Astrocyte (in vitro differentiated cells and primary cell): Measurements from ENCODE around the gene POLR2F. TPM values are rescaled to one million over a fixed set of nuclear protein-coding genes. Genes with fewer than 3 reads are reported as not detected.

Experiments
- DNase-seq: peaks from one replicate; pipeline ENCODE4 v3.0.0-alpha.2; 2010; ENCODE audit warnings: low read depth
- FAIRE-seq: peaks from 2 replicates; lab custom pipeline; 2011; peaks lifted over from hg19 to GRCh38; lab: Jason Lieb, UNC
- H2AFZ ChIP-seq: 2 replicates; pipeline ENCODE4 v1.6.0; 2012; ENCODE audit warnings: low read depth, low read length, inconsistent platforms
- H3K27ac ChIP-seq: 2 replicates; pipeline ENCODE4 v1.5.1; 2011; ENCODE audit warnings: low read depth, low read length, inconsistent platforms
- H3K27me3 ChIP-seq: 2 replicates; pipeline ENCODE4 v1.6.0; 2011; ENCODE audit warnings: low read length, inconsistent platforms; ENCODE audit not compliant: insufficient read depth
- H3K36me3 ChIP-seq: 2 replicates; pipeline ENCODE4 v1.5.1; 2011; ENCODE audit warnings: low read length, inconsistent platforms; ENCODE audit not compliant: insufficient read depth
- H3K4me1 ChIP-seq: 2 replicates; pipeline ENCODE4 v1.5.1; 2011; ENCODE audit warnings: low read length, inconsistent platforms; ENCODE audit not compliant: insufficient read depth
- H3K4me2 ChIP-seq: 2 replicates; pipeline ENCODE4 v1.6.0; 2012; ENCODE audit warnings: low read length, inconsistent platforms
- H3K4me3 ChIP-seq: 2 replicates; pipeline ENCODE4 v1.5.1; 2011; ENCODE audit warnings: low read depth, mild to moderate bottlenecking, low read length, inconsistent platforms; ENCODE audit not compliant: insufficient read depth
- H3K79me2 ChIP-seq: 2 replicates; pipeline ENCODE4 v1.6.0; 2012; ENCODE audit warnings: mild to moderate bottlenecking, low read length, inconsistent platforms; ENCODE audit not compliant: insufficient read depth
- H3K9ac ChIP-seq: 2 replicates; pipeline ENCODE4 v1.6.0; 2012; ENCODE audit warnings: mild to moderate bottlenecking, low read length, inconsistent platforms
- H3K9me3 ChIP-seq: 2 replicates; pipeline ENCODE4 v1.5.1; 2012; ENCODE audit warnings: low read depth, mild to moderate bottlenecking, low read length, inconsistent platforms; ENCODE audit not compliant: insufficient read depth
- H4K20me1 ChIP-seq: 2 replicates; pipeline ENCODE4 v1.6.0; 2012; ENCODE audit warnings: low read length, inconsistent platforms; ENCODE audit not compliant: insufficient read depth
- H3K27ac Mint-ChIP-seq: one replicate; pipeline ENCODE4 v1.8.0; 2021; ENCODE audit warnings: mild to moderate bottlenecking, mixed read lengths; ENCODE audit not compliant: unreplicated experiment
- H3K27me3 Mint-ChIP-seq: one replicate; pipeline ENCODE4 v1.8.0; 2021; ENCODE audit warnings: low read depth, mixed read lengths; ENCODE audit not compliant: unreplicated experiment
- H3K36me3 Mint-ChIP-seq: one replicate; pipeline ENCODE4 v1.8.0; 2021; ENCODE audit warnings: low read depth, mixed read lengths; ENCODE audit not compliant: unreplicated experiment
- H3K4me1 Mint-ChIP-seq: one replicate; pipeline ENCODE4 v1.8.0; 2021; ENCODE audit warnings: low read depth, mixed read lengths; ENCODE audit not compliant: unreplicated experiment
- H3K4me3 Mint-ChIP-seq: one replicate; pipeline ENCODE4 v1.8.0; 2021; ENCODE audit warnings: mild to moderate bottlenecking, moderate library complexity, mixed read lengths; ENCODE audit not compliant: unreplicated experiment
- H3K9me3 Mint-ChIP-seq: one replicate; pipeline ENCODE4 v1.8.0; 2021; ENCODE audit warnings: mild to moderate bottlenecking, mixed read lengths; ENCODE audit not compliant: unreplicated experiment
- EZH2 ChIP-seq: IDR thresholded peaks from 2 replicates; pipeline ENCODE4 v1.6.1; 2012; ENCODE audit warnings: mild to moderate bottlenecking, low read length, inconsistent platforms; ENCODE audit not compliant: insufficient read depth
- total RNA-seq: library from RNA; stranded (reverse); gene quantifications from 2 replicates; pipeline ENCODE4 v1.2.1, GENCODE V29; 2021
- TF ChIP-seq, protein P1 (sequence below): IDR thresholded peaks from 2 replicates; pipeline ENCODE4 v1.5.1; 2011; ENCODE audit warnings: low read depth, mild to moderate bottlenecking, inconsistent platforms, low read length, moderate library complexity; ENCODE audit not compliant: insufficient read depth

Gene POLR2F
- total RNA-seq, 1 donor from 2014 or later, result 149 TPM

DNA sequence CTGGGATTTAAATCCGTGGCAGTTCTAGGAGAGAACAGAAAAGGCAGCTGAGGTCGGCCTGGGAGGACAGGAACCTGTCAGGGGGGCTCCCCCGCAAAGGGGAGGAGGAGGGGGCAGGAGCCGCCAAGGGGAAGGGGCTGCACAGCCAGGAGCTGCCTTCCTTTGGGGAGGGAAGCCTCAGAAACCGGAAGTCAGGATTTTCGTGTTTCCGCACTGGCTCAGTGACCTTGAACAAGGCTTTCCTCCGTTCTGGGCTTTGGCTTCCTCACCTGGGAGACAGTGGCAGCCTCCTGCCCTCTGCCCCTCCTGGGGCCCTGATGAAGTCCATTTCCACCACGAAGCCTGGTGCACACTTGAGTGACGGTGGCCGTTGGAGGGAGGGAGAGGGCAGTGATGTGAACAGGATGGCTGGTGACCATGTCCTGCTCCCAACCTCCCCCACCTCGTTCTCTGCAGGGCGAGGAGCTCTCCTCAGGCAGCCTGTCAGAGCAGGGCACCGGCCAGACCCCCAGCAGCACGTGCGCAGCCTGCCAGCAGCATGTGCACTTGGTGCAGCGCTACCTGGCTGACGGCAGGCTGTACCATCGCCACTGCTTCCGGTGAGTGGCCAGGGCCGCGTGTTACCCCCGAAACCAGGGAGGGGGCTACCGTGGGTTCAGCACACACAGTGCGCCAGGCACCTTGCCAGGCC is 34.8 kb upstream of the POLR2F start:
- no peak for DNase-seq
- peaks cover 9% of the 10 kb centered on the region for H3K79me2 ChIP-seq
- no peak overlapping the region for H3K9ac ChIP-seq
- no peak overlapping the region for H3K27ac ChIP-seq
- TF ChIP-seq, protein P1, sequence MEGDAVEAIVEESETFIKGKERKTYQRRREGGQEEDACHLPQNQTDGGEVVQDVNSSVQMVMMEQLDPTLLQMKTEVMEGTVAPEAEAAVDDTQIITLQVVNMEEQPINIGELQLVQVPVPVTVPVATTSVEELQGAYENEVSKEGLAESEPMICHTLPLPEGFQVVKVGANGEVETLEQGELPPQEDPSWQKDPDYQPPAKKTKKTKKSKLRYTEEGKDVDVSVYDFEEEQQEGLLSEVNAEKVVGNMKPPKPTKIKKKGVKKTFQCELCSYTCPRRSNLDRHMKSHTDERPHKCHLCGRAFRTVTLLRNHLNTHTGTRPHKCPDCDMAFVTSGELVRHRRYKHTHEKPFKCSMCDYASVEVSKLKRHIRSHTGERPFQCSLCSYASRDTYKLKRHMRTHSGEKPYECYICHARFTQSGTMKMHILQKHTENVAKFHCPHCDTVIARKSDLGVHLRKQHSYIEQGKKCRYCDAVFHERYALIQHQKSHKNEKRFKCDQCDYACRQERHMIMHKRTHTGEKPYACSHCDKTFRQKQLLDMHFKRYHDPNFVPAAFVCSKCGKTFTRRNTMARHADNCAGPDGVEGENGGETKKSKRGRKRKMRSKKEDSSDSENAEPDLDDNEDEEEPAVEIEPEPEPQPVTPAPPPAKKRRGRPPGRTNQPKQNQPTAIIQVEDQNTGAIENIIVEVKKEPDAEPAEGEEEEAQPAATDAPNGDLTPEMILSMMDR, result no peak
- TF ChIP-seq EZH2, result no peak
- peaks cover 36% of the 10 kb centered on the region for H3K36me3 ChIP-seq
- H2AFZ ChIP-seq, result no peak overlapping the region
- no peak overlapping the region for H3K4me2 ChIP-seq
- H3K27me3 Mint-ChIP-seq, result no peaks in the 10 kb centered on the region
- no peak overlapping the region for H3K4me3 ChIP-seq
- peaks cover 13% of the 10 kb centered on the region for H3K36me3 Mint-ChIP-seq
- no peaks in the 10 kb centered on the region for H3K27me3 ChIP-seq
- no peaks in the 10 kb centered on the region for H3K9me3 ChIP-seq
- H3K27ac Mint-ChIP-seq, result no peak overlapping the region
- H4K20me1 ChIP-seq, result peaks cover 32% of the 10 kb centered on the region
- no peak for FAIRE-seq
- no peak overlapping the region for H3K4me3 Mint-ChIP-seq
- H3K4me1 ChIP-seq, result no peaks in the 10 kb centered on the region
- peaks cover 3% of the 10 kb centered on the region for H3K4me1 Mint-ChIP-seq
- H3K9me3 Mint-ChIP-seq, result no peaks in the 10 kb centered on the region

DNA sequence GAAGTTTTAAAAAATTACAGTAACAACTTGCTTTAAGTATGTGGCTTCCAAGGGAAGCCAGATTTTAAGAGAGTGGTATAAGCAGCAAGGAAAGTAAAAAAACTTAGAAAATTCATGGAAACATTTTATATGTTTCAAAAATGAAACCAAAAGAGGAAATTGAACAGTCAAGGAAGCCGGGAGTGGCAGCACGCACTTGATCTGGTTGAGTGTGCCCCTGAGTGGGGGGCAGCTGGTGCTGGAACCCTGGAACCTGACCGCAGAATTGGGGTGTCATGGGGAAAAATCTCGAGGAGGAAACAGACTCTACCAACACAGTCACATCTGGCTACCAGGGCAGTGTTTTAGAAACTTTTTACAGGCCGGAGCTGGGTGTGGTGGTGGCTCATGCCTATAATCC is 33.4 kb upstream of the POLR2F start:
- H3K27me3 Mint-ChIP-seq, result no peaks in the 10 kb centered on the region
- Histone ChIP-seq H2AFZ (no peak overlapping the region), H3K4me3 (no peak overlapping the region), H3K27me3 (no peaks in the 10 kb centered on the region), H3K9me3 (no peaks in the 10 kb centered on the region), H3K4me1 (no peaks in the 10 kb centered on the region), H3K36me3 (peaks cover 32% of the 10 kb centered on the region), H3K4me2 (no peak overlapping the region), H4K20me1 (peaks cover 46% of the 10 kb centered on the region), H3K79me2 (peaks cover 9% of the 10 kb centered on the region), H3K9ac (no peak overlapping the region), H3K27ac (no peak overlapping the region)
- H3K36me3 Mint-ChIP-seq, result peaks cover 16% of the 10 kb centered on the region
- H3K27ac Mint-ChIP-seq, result peak overlapping the region; percentile 66
- no peaks in the 10 kb centered on the region for H3K9me3 Mint-ChIP-seq
- TF ChIP-seq EZH2, result no peak
- TF ChIP-seq, protein P1, result no peak
- no peak for FAIRE-seq
- no peak overlapping the region for H3K4me3 Mint-ChIP-seq
- DNase-seq, result no peak
- H3K4me1 Mint-ChIP-seq, result peaks cover 4% of the 10 kb centered on the region

DNA sequence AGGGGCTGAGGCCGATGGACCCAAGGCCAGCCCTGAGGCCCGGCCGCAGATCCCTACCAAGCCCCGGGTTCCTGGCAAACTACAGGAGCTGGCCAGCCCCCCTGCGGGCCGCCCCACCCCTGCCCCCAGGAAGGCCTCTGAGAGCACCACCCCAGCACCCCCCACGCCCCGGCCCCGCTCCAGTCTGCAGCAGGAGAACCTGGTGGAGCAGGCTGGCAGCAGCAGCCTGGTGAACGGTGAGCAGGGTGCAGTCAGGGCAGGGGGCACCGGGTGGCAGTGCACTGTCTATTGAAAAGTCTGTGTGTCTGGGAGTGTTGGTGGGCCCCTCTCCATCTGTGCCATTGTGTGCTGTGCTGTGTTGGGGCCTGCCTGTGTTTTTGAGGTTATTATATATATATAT is 31.3 kb upstream of the POLR2F start:
- no peak for TF ChIP-seq EZH2
- TF ChIP-seq, protein P1, result no peak
- Histone ChIP-seq H4K20me1 (peaks cover 44% of the 10 kb centered on the region), H3K4me1 (no peaks in the 10 kb centered on the region), H3K36me3 (peaks cover 27% of the 10 kb centered on the region), H3K9ac (no peak overlapping the region), H2AFZ (no peak overlapping the region), H3K27ac (no peak overlapping the region), H3K79me2 (peaks cover 4% of the 10 kb centered on the region), H3K27me3 (no peaks in the 10 kb centered on the region), H3K9me3 (no peaks in the 10 kb centered on the region), H3K4me2 (no peak overlapping the region), H3K4me3 (no peak overlapping the region)
- Mint-ChIP-seq H3K27ac (no peak overlapping the region), H3K4me3 (no peak overlapping the region), H3K27me3 (no peaks in the 10 kb centered on the region), H3K9me3 (no peaks in the 10 kb centered on the region), H3K4me1 (peaks cover 8% of the 10 kb centered on the region), H3K36me3 (peaks cover 11% of the 10 kb centered on the region)
- FAIRE-seq (no peak), DNase-seq (no peak)
